Panc1 (cell line): ENCODE data around the gene CDK14. TPM values are rescaled to one million over a fixed set of nuclear protein-coding genes. Genes with fewer than 3 reads are reported as not detected.
A peak's percentile ranks its signal among the peaks of the same experiment; 100 is the strongest.

Source experiments
- ATAC-seq: fragments of 200-7000 bp; cut with Tn5 transposase; 2 replicates; pipeline ENCODE4 v1.9.1; 2020; ENCODE audit warnings: mild to moderate bottlenecking, moderate library complexity
- BruUV-seq: library from RNA; stranded (reverse); fragments of 400-500 nt; replicated peaks from 2 replicates; lab custom pipeline; 2021; lab: Mats Ljungman, UMichigan
- CTCF ChIA-PET: fragments of 300-600 bp; sonication (Branson Sonifier 250); formaldehyde crosslinking; loops from one replicate; lab custom pipeline; 2022; ENCODE audit warnings: antibody characterized with exemption; lab: Charles Lee
- POLR2A ChIA-PET: fragments of 300-600 bp; sonication (Branson Sonifier 250); formaldehyde crosslinking; loops from one replicate; lab custom pipeline; 2022; ENCODE audit warnings: antibody characterized with exemption; lab: Charles Lee
- DNase-seq: peaks from one replicate; pipeline ENCODE4 v3.0.0-alpha.2; 2010; ENCODE audit warnings: low read depth, low spot score
- H3K27ac ChIP-seq: 2 replicates; pipeline ENCODE4 v1.5.1; 2011; ENCODE audit warnings: mild to moderate bottlenecking, low read length, inconsistent platforms
- H3K27me3 ChIP-seq: fragments of 200-500 bp; sonication (Bioruptor generic); 2 replicates; pipeline ENCODE4 v1.6.0; 2014; ENCODE audit warnings: low read length, inconsistent platforms; ENCODE audit not compliant: control insufficient read depth, insufficient read depth
- H3K36me3 ChIP-seq: fragments of 200-500 bp; sonication (Bioruptor generic); 2 replicates; pipeline ENCODE4 v1.5.1; 2014; ENCODE audit warnings: inconsistent platforms, mild to moderate bottlenecking, low read length, moderate library complexity; ENCODE audit not compliant: control insufficient read depth, insufficient read depth
- H3K4me1 ChIP-seq: 2 replicates; pipeline ENCODE4 v1.5.1; 2011; ENCODE audit warnings: inconsistent platforms, mild to moderate bottlenecking, low read length, moderate library complexity; ENCODE audit not compliant: control insufficient read depth, insufficient read depth
- H3K4me3 ChIP-seq, 2 experiments: 2 replicates each; pipeline ENCODE4 v1.5.1; 2011 to 2012; ENCODE audit warnings: low read depth in 2 of 2, low read length in 2 of 2, mild to moderate bottlenecking in 2 of 2, inconsistent platforms in 1 of 2, moderate library complexity in 1 of 2
- H3K9me3 ChIP-seq: fragments of 200-500 bp; sonication (Bioruptor generic); 2 replicates; pipeline ENCODE4 v1.5.1; 2014; ENCODE audit warnings: low read depth, mild to moderate bottlenecking, inconsistent platforms, low read length, moderate library complexity; ENCODE audit not compliant: control insufficient read depth, insufficient read depth
- POLR2AphosphoS5 ChIP-seq: IDR thresholded peaks from 2 replicates; pipeline ENCODE4 v1.6.1; 2012; ENCODE audit warnings: mild to moderate bottlenecking, low read depth, low read length, moderate library complexity
- REST ChIP-seq, 2 experiments: IDR thresholded peaks; 2 replicates each; pipeline ENCODE4 v1.6.1; 2011 to 2012; ENCODE audit warnings: low read depth in 2 of 2, control low read depth in 1 of 2, low read length in 1 of 2, mild to moderate bottlenecking in 1 of 2, moderate library complexity in 1 of 2; ENCODE audit not compliant: insufficient read depth in 1 of 2
- SIN3A ChIP-seq: IDR thresholded peaks from 2 replicates; pipeline ENCODE4 v1.6.1; 2012; ENCODE audit warnings: low read depth, mild to moderate bottlenecking, low read length, moderate library complexity, borderline replicate concordance; ENCODE audit not compliant: insufficient read depth
- TCF7L2 ChIP-seq: IDR thresholded peaks from 2 replicates; pipeline ENCODE4 v1.6.1; 2011; ENCODE audit warnings: mild to moderate bottlenecking, low read depth, low read length, inconsistent platforms
- in situ Hi-C: cut with HindIII; loops from 2 replicates; pipeline ENCODE4 v1.10.0; 2016; ENCODE audit warnings: low sequenced_read_pairs, low pct_unique_long_range_greater_than_20kb
- intact Hi-C: fragments of 100-400 bp; cut with micrococcal nuclease; formaldehyde crosslinking; loops from one replicate; pipeline ENCODE4 v1.10.0; 2022; ENCODE audit not compliant: unreplicated experiment
- total RNA-seq: library from RNA; stranded (reverse); gene quantifications from one replicate; pipeline ENCODE4 v1.2.1, GENCODE V29; 2021; ENCODE audit not compliant: unreplicated experiment
- TF ChIP-seq, protein P1 (sequence below): fragments of 450-650 bp; IDR thresholded peaks from 2 replicates; pipeline ENCODE4 v1.5.1; 2017; ENCODE audit warnings: mild to moderate bottlenecking

Gene CDK14
- total RNA-seq, 1 experiment from 2014 or later = 3.0 TPM

GRCh38 chr7:91082038-91082437 is 485.9 kb downstream of the CDK14 start:
- no peaks in the 10 kb centered on the region for H3K9me3 ChIP-seq
- no peaks in the 10 kb centered on the region for H3K4me1 ChIP-seq
- BruUV-seq = no TSS peak
- ChIA-PET CTCF (no interaction called here), POLR2A (no interaction called here)
- intact Hi-C loops = no loop called here
- ATAC-seq (no peak), DNase-seq (no peak)
- no peaks in the 10 kb centered on the region for H3K36me3 ChIP-seq
- in situ Hi-C loops = no loop called here
- H3K27me3 ChIP-seq = no peaks in the 10 kb centered on the region
- no peak overlapping the region for H3K27ac ChIP-seq
- no peak overlapping the region for H3K4me3 ChIP-seq
- TF ChIP-seq, protein P1, sequence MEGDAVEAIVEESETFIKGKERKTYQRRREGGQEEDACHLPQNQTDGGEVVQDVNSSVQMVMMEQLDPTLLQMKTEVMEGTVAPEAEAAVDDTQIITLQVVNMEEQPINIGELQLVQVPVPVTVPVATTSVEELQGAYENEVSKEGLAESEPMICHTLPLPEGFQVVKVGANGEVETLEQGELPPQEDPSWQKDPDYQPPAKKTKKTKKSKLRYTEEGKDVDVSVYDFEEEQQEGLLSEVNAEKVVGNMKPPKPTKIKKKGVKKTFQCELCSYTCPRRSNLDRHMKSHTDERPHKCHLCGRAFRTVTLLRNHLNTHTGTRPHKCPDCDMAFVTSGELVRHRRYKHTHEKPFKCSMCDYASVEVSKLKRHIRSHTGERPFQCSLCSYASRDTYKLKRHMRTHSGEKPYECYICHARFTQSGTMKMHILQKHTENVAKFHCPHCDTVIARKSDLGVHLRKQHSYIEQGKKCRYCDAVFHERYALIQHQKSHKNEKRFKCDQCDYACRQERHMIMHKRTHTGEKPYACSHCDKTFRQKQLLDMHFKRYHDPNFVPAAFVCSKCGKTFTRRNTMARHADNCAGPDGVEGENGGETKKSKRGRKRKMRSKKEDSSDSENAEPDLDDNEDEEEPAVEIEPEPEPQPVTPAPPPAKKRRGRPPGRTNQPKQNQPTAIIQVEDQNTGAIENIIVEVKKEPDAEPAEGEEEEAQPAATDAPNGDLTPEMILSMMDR = no peak
- TF ChIP-seq SIN3A = no peak
- TF ChIP-seq TCF7L2 = no peak
- TF ChIP-seq POLR2AphosphoS5 = no peak
- TF ChIP-seq REST (IDR thresholded peaks at IDR 0.05; ENCODE audit: insufficient read depth in 1 of 2, low read depth in 2 of 2, low read length in 1 of 2) = no peak

DNA sequence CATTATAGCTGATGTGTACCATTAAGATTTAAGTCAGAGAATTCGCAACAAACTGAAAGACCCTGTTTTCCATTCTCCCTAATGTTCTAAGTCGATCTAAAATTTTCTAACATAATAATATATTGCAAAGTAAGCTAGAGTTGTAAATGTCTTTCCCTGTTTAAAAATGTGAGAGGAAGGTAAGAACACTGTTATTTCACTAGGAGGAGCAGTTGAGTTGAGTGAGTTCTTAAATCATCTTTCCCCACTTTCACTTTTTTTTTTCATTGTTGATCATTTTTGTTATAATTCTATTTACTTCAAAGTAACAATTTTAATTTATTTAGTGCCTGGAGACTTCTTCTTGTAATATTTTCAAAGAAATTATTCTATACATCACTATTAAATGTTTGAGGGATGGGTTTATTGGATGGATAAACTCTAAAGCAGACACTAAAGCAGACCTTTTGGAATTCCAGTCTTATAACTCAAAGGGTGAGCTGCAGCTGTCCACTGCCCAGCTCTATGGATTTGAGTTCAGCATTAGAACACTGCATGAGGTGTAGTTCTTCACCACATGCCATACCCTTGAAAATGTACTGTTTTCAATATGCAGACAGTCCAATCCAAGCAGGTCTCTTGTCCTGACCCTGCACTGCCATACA is 486.9 kb downstream of the CDK14 start:
- no peaks in the 10 kb centered on the region for H3K27me3 ChIP-seq
- no peak for ATAC-seq
- no peak for TF ChIP-seq REST (IDR thresholded peaks at IDR 0.05; ENCODE audit: insufficient read depth in 1 of 2, low read depth in 2 of 2, low read length in 1 of 2)
- TF ChIP-seq, protein P1 = peak; percentile 52; the same call in 1 of the 2 replicates
- no peak for DNase-seq
- H3K27ac ChIP-seq = no peak overlapping the region
- ChIA-PET CTCF (no interaction called here), POLR2A (no interaction called here)
- in situ Hi-C loops (no loop called here), intact Hi-C loops (no loop called here)
- H3K4me3 ChIP-seq = no peak overlapping the region
- H3K9me3 ChIP-seq = no peaks in the 10 kb centered on the region
- H3K4me1 ChIP-seq = no peaks in the 10 kb centered on the region
- no peaks in the 10 kb centered on the region for H3K36me3 ChIP-seq
- no TSS peak for BruUV-seq
